ENCODE measurements around the gene IL3.

Gene IL3

GRCh38 chr5:132087661-132088060 lies 27.2 kb downstream of the IL3 start:
- no peak overlapping the region for H3K4me3 ChIP-seq (replicated peaks; ENCODE audit: insufficient read depth, low read length)

GRCh38 chr5:132089363-132089762 lies 28.9 kb downstream of the IL3 start:
- H3K27ac ChIP-seq (replicated peaks): no peak overlapping the region
- H3K4me3 ChIP-seq (replicated peaks; ENCODE audit: insufficient read depth, low read length): no peak overlapping the region
- TF ChIP-seq POLR2AphosphoS5 (IDR thresholded peaks at IDR 0.05; ENCODE audit: low read depth): no peak
- TF ChIP-seq GABPA (IDR thresholded peaks at IDR 0.05; ENCODE audit: low read depth): no peak
- no peak for TF ChIP-seq SPI1 (IDR thresholded peaks at IDR 0.05; ENCODE audit: borderline replicate concordance, low read depth)
- no peak for TF ChIP-seq CTCF (IDR thresholded peaks at IDR 0.05; ENCODE audit: insufficient read depth, low read length)
- no peak for TF ChIP-seq REST (IDR thresholded peaks at IDR 0.05; ENCODE audit: insufficient replicate concordance, low read depth)
- H3K27me3 ChIP-seq (ENCODE audit: insufficient read depth, poor library complexity, severe bottlenecking): no peaks in the 10 kb centered on the region
- no peak for DNase-seq (ENCODE audit: low read depth in 1 of 2, low spot score in 1 of 2)

More at GRCh38 chr5:132087661-132088060, 27.2 kb downstream of the IL3 start:
- TF ChIP-seq POLR2AphosphoS5 (IDR thresholded peaks at IDR 0.05; ENCODE audit: low read depth): no peak
- no peak for TF ChIP-seq REST (IDR thresholded peaks at IDR 0.05; ENCODE audit: insufficient replicate concordance, low read depth)
- no peak for TF ChIP-seq CTCF (IDR thresholded peaks at IDR 0.05; ENCODE audit: insufficient read depth, low read length)
- TF ChIP-seq SPI1 (IDR thresholded peaks at IDR 0.05; ENCODE audit: borderline replicate concordance, low read depth): no peak
- no peak for TF ChIP-seq GABPA (IDR thresholded peaks at IDR 0.05; ENCODE audit: low read depth)
- Histone ChIP-seq H3K27me3 (ENCODE audit: insufficient read depth, poor library complexity, severe bottlenecking) (no peaks in the 10 kb centered on the region), H3K27ac (replicated peaks) (no peak overlapping the region)
- DNase-seq (ENCODE audit: low read depth in 1 of 2, low spot score in 1 of 2): no peak

GRCh38 chr5:132090107-132090506 lies 29.7 kb downstream of the IL3 start:
- Histone ChIP-seq H3K27ac (replicated peaks) (no peak overlapping the region), H3K4me3 (replicated peaks; ENCODE audit: insufficient read depth, low read length) (no peak overlapping the region), H3K27me3 (ENCODE audit: insufficient read depth, poor library complexity, severe bottlenecking) (no peaks in the 10 kb centered on the region)
- no peak for TF ChIP-seq SPI1 (IDR thresholded peaks at IDR 0.05; ENCODE audit: borderline replicate concordance, low read depth)
- no peak for TF ChIP-seq POLR2AphosphoS5 (IDR thresholded peaks at IDR 0.05; ENCODE audit: low read depth)
- no peak for TF ChIP-seq GABPA (IDR thresholded peaks at IDR 0.05; ENCODE audit: low read depth)
- TF ChIP-seq CTCF (IDR thresholded peaks at IDR 0.05; ENCODE audit: insufficient read depth, low read length): no peak
- no peak for TF ChIP-seq REST (IDR thresholded peaks at IDR 0.05; ENCODE audit: insufficient replicate concordance, low read depth)
- DNase-seq (ENCODE audit: low read depth in 1 of 2, low spot score in 1 of 2): no peak
